Chondrocyte (in vitro differentiated cells): ENCODE results near the gene MEIS2. TPM values are rescaled to one million over a fixed set of nuclear protein-coding genes. Genes with fewer than 3 reads are reported as not detected.

ENCODE experiments used
- DNase-seq: peaks from one replicate; pipeline ENCODE4 v3.0.0; 2021; ENCODE audit warnings: mixed read lengths, low spot score
- H3K27ac Mint-ChIP-seq: one replicate; pipeline ENCODE4 v1.8.0; 2021; ENCODE audit warnings: mild to moderate bottlenecking, moderate library complexity, mixed read lengths; ENCODE audit not compliant: unreplicated experiment
- H3K27me3 Mint-ChIP-seq: 2 replicates; pipeline ENCODE4 v1.8.0; 2021; ENCODE audit warnings: low read depth, mixed read lengths
- H3K36me3 Mint-ChIP-seq: 2 replicates; pipeline ENCODE4 v1.8.0; 2021; ENCODE audit warnings: low read depth, mixed read lengths
- H3K4me1 Mint-ChIP-seq: 2 replicates; pipeline ENCODE4 v1.8.0; 2021; ENCODE audit warnings: low read depth, mild to moderate bottlenecking, mixed read lengths
- H3K4me3 Mint-ChIP-seq: one replicate; pipeline ENCODE4 v1.8.0; 2021; ENCODE audit warnings: mild to moderate bottlenecking, moderate library complexity, mixed read lengths; ENCODE audit not compliant: unreplicated experiment
- H3K9me3 Mint-ChIP-seq: 2 replicates; pipeline ENCODE4 v1.8.0; 2021; ENCODE audit warnings: low read depth, mixed read lengths
- CTCF ChIP-seq: fragments of 200-600 bp; sonication (generic); IDR thresholded peaks from 2 replicates; pipeline ENCODE4 v1.5.0; 2021; ENCODE audit warnings: antibody characterized with exemption, mild to moderate bottlenecking, moderate library complexity
- microRNA-seq: library from miRNA; unstranded; fragments of <30 nt; microRNA quantifications from one replicate; pipeline ENCODE4 v1.2.0, GENCODE V29; 2020; ENCODE audit warnings: borderline number of aligned reads
- total RNA-seq: library from RNA; stranded (reverse); gene quantifications from 3 replicates; pipeline ENCODE4 v1.2.1, GENCODE V29; 2021

MEIS2 gene
- total RNA-seq, 1 donor from 2014 or later = 28.3 TPM

- Mint-ChIP-seq H3K4me1 (no peaks in the 10 kb centered on the region), H3K27me3 (no peaks in the 10 kb centered on the region), H3K9me3 (peaks cover 11% of the 10 kb centered on the region), H3K4me3 (no peak overlapping the region), H3K36me3 (no peaks in the 10 kb centered on the region), H3K27ac (no peak overlapping the region)
- no peak for TF ChIP-seq CTCF
- DNase-seq = no peak
These were observed 249.5 kb downstream of the MEIS2 start for GRCh38 chr15:36850864-36851263.

- no peak overlapping the region for H3K4me3 Mint-ChIP-seq
- H3K9me3 Mint-ChIP-seq = no peaks in the 10 kb centered on the region
- no peak for DNase-seq
- H3K36me3 Mint-ChIP-seq = no peaks in the 10 kb centered on the region
- H3K27me3 Mint-ChIP-seq = no peaks in the 10 kb centered on the region
- peaks cover 10% of the 10 kb centered on the region for H3K4me1 Mint-ChIP-seq
- no peak for TF ChIP-seq CTCF
- H3K27ac Mint-ChIP-seq = no peak overlapping the region
These were observed 255.1 kb downstream of the MEIS2 start for GRCh38 chr15:36845270-36845669.

GRCh38 chr15:36844534-36844998 lies 255.8 kb downstream of the MEIS2 start:
- DNase-seq = no peak

GRCh38 chr15:36843822-36844221 lies 256.5 kb downstream of the MEIS2 start:
- TF ChIP-seq CTCF = no peak
- Mint-ChIP-seq H3K9me3 (no peaks in the 10 kb centered on the region), H3K4me1 (peaks cover 10% of the 10 kb centered on the region), H3K27me3 (no peaks in the 10 kb centered on the region), H3K4me3 (no peak overlapping the region), H3K27ac (no peak overlapping the region), H3K36me3 (no peaks in the 10 kb centered on the region)
- no peak for DNase-seq

More at GRCh38 chr15:36844534-36844998, 255.8 kb downstream of the MEIS2 start:
- H3K27me3 Mint-ChIP-seq = no peaks in the 10 kb centered on the region
- H3K27ac Mint-ChIP-seq = no peak overlapping the region
- no peaks in the 10 kb centered on the region for H3K9me3 Mint-ChIP-seq
- H3K36me3 Mint-ChIP-seq = no peaks in the 10 kb centered on the region
- TF ChIP-seq CTCF = peak; percentile 51
- H3K4me3 Mint-ChIP-seq = no peak overlapping the region
- H3K4me1 Mint-ChIP-seq = peaks cover 10% of the 10 kb centered on the region

GRCh38 chr15:36841193-36841592 lies 259.2 kb downstream of the MEIS2 start:
- Mint-ChIP-seq H3K4me1 (peaks cover 10% of the 10 kb centered on the region), H3K27me3 (no peaks in the 10 kb centered on the region), H3K27ac (no peak overlapping the region), H3K4me3 (no peak overlapping the region), H3K36me3 (no peaks in the 10 kb centered on the region), H3K9me3 (no peaks in the 10 kb centered on the region)
- no peak for DNase-seq
- no peak for TF ChIP-seq CTCF

Small RNAs within 50 kb of the gene (microRNA-seq; reads per million reads assigned to microRNA genes)
- gene MIR8063 = not detected
